Measurements from ENCODE around the gene ESYT1. TPM values are rescaled to one million over a fixed set of nuclear protein-coding genes. Genes with fewer than 3 reads are reported as not detected.
A peak's percentile ranks its signal among the peaks of the same experiment; 100 is the strongest.

The ESYT1 gene
- total and polyA plus RNA-seq, 11 donors: 17.0 to 81.1 (median 43.4) TPM

DNA sequence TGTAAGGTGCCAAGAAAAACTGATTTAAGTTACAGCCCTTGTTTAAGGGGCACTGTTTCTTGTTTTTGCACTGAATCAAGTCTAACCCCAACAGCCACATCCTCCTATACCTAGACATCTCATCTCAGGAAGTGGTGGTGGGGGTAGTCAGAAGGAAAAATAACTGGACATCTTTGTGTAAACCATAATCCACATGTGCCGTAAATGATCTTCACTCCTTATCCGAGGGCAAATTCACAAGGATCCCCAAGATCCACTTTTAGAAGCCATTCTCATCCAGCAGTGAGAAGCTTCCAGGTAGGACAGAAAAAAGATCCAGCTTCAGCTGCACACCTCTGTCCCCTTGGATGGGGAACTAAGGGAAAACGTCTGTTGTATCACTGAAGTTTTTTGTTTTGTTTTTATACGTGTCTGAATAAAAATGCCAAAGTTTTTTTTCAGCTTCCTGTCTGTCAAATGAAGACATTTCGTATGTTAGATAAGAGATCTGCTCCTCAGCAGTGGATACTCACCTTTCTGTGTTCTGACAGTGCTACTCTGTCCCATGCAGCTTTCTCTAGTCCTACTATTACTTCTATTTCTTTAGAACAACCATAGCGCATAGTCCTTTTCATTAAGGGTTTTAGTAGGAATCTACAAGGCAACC is 24.9 kb upstream of the ESYT1 start:
- intact Hi-C loops (cut with DNase I): loop anchor here in 4 of 10 donors (5.0 to 10.0 kb wide), 5 partner anchors 56 to 368 kb away; partner anchors contain the start of gene RPS26 (in 1 of the 4)
- Histone ChIP-seq H3K27ac (peak overlapping the region; percentile 6 to 92 (median 84)), H3K9me3 (no peaks in the 10 kb centered on the region), H3K4me3 (peak overlapping the region in 10 of 12 donors; percentile 70 to 93 (median 86)), H3K27me3 (no peaks in the 10 kb centered on the region), H3K36me3 (peaks cover 1 to 22% (median 18%) of the 10 kb centered on the region in 9 donors), H3K4me1 (peaks cover 0 to 37% (median 22%) of the 10 kb centered on the region in 12 donors)
- no peak for DNase-seq
- TF ChIP-seq POLR2A (IDR thresholded peaks at IDR 0.05): no peak
- TF ChIP-seq, protein P1, sequence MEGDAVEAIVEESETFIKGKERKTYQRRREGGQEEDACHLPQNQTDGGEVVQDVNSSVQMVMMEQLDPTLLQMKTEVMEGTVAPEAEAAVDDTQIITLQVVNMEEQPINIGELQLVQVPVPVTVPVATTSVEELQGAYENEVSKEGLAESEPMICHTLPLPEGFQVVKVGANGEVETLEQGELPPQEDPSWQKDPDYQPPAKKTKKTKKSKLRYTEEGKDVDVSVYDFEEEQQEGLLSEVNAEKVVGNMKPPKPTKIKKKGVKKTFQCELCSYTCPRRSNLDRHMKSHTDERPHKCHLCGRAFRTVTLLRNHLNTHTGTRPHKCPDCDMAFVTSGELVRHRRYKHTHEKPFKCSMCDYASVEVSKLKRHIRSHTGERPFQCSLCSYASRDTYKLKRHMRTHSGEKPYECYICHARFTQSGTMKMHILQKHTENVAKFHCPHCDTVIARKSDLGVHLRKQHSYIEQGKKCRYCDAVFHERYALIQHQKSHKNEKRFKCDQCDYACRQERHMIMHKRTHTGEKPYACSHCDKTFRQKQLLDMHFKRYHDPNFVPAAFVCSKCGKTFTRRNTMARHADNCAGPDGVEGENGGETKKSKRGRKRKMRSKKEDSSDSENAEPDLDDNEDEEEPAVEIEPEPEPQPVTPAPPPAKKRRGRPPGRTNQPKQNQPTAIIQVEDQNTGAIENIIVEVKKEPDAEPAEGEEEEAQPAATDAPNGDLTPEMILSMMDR (IDR thresholded peaks at IDR 0.05): no peak
- WGBS, 4 donors: 50 to 58% (median 57%) methylated on average over 6 of the region's 6 CpGs
- no peak for ATAC-seq

DNA sequence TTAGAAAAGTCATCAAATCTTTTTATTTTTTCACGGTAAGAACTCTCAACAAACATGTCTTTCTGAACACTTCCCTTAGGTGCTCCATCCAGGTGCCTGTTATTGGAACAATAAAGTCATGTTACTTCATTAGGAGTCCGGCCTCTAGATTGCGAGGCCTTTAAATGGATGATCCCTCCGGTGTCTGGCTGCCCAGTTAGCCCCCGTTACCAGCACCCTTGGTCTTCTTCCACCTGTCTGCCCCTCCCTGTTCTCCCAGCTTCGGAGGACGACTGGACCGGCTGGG is 24.3 kb upstream of the ESYT1 start:
- Histone ChIP-seq H3K27ac (peak overlapping the region; percentile 6 to 92 (median 84)), H3K4me1 (peaks cover 0 to 37% (median 22%) of the 10 kb centered on the region in 12 donors), H3K27me3 (no peaks in the 10 kb centered on the region), H3K36me3 (peaks cover 3 to 28% (median 23%) of the 10 kb centered on the region in 9 donors), H3K4me3 (peak overlapping the region; percentile 45 to 93 (median 84)), H3K9me3 (no peaks in the 10 kb centered on the region)
- TF ChIP-seq, protein P1 (IDR thresholded peaks at IDR 0.05): no peak
- no peak for TF ChIP-seq POLR2A (IDR thresholded peaks at IDR 0.05)
- WGBS, 4 donors: 0 to 3% (median 1%) methylated on average over 8 of the region's 8 CpGs
- ATAC-seq (no peak), DNase-seq (no peak)
- intact Hi-C loops (cut with DNase I): loop anchor here in 6 of 10 donors (1.0 to 10.0 kb wide), 7 partner anchors 13 to 369 kb away; partner anchors contain the start of genes RPL41 (in 1 of the 6) and RPS26 (in 1 of the 6)

DNA sequence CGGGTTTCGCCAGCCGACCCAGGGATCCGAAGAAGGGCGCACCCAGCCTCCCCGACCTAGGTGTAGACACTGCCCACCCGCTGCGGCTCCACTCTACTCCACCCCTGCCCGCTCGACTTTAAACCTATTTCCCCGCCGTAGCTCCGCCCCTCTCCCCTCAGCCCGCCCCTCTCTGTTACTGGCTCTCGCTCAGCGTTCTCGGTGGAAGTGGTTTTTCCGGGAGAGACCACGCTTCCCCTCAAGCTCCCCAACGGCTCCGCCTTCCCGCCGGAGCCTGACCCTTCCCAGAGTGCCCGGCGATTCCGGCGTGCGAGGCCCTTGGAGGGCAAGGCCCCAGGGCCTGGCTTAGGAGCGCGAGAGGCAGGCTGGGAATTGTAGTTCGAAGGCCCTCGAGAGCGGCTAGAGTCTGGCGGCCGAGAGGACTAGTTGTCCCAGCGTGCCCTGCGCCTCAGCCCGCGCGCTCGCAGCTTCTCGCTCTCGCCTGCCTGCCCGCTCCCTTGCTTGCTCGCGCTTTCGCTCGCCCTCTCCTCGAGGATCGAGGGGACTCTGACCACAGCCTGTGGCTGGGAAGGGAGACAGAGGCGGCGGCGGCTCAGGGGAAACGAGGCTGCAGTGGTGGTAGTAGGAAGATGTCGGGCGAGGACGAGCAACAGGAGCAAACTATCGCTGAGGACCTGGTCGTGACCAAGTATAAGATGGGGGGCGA is 23.8 kb upstream of the ESYT1 start, which contains the start of gene PA2G4:
Gene PA2G4, plus strand, starts transcription at position 451 of the 706 bp plus-strand sequence. Its CDS starts 179 bp downstream, at position 630.
- Histone ChIP-seq H3K4me3 (peak within 1 kb of the TSS; percentile 45 to 93 (median 84)), H3K9me3 (no peaks in the 10 kb centered on the region), H3K36me3 (peaks cover 3 to 33% (median 28%) of the 10 kb centered on the region in 9 donors), H3K4me1 (peaks cover 0 to 37% (median 22%) of the 10 kb centered on the region in 12 donors), H3K27me3 (no peaks in the 10 kb centered on the region), H3K27ac (peak within 1 kb of the TSS; percentile 6 to 92 (median 84))
- 0% methylated on average over 42 to 60 of the region's 60 CpGs for WGBS, 4 donors
- DNase-seq (peak; percentile 98 to 99 (median 99)), ATAC-seq (peak; percentile 98 to 99 (median 99))
- peak; percentile 55 to 93 for TF ChIP-seq POLR2A (IDR thresholded peaks at IDR 0.05)
- TF ChIP-seq, protein P1 (IDR thresholded peaks at IDR 0.05): peak in 1 of 12 donors; percentile 7
- intact Hi-C loops (cut with DNase I): loop anchor here in 6 of 10 donors (1.0 to 10.0 kb wide), 7 partner anchors 12 to 369 kb away; partner anchors contain the start of genes RPL41 (in 1 of the 6) and RPS26 (in 1 of the 6)

Data from heart left ventricle (tissue), 16 donors.